CD4-positive, alpha-beta T cell (primary cell): ENCODE measurements around the gene TRRAP. TPM values are rescaled to one million over a fixed set of nuclear protein-coding genes. Genes with fewer than 3 reads are reported as not detected.

ENCODE experiments used
- ATAC-seq: fragments of 200-7000 bp; cut with Tn5 transposase; one replicate; pipeline ENCODE4 v1.10.0; 2022; ENCODE audit warnings: mild to moderate bottlenecking; ENCODE audit not compliant: poor library complexity
- CTCF ChIA-PET: fragments of 350-600 bp; sonication (Branson Sonifier 250); formaldehyde crosslinking; loops from one replicate; lab custom pipeline; 2021; ENCODE audit warnings: antibody characterized with exemption, inconsistent platforms; lab: Charles Lee
- POLR2A ChIA-PET: fragments of 350-600 bp; sonication (Branson Sonifier 250); formaldehyde crosslinking; loops from one replicate; lab custom pipeline; 2021; ENCODE audit warnings: antibody characterized with exemption, inconsistent platforms; lab: Charles Lee
- DNase-seq, 14 experiments: peaks; one replicate each; pipeline ENCODE4 v3.0.0-alpha.2; 2013 to 2020; ENCODE audit warnings: mixed read lengths in 2 of 14
- H3K27ac ChIP-seq, 2 donors: one replicate each; pipeline versions ENCODE4 v1.5.1 to v1.7.0; 2013; ENCODE audit warnings: low read length in 2 of 2, low read depth in 1 of 2, mild to moderate bottlenecking in 1 of 2
- H3K27me3 ChIP-seq, 2 experiments: 1 replicate in 1 of 2; 2 replicates in 1 of 2; pipeline versions ENCODE4 v1.6.1 to v1.7.0; 2013; ENCODE audit warnings: low read length in 2 of 2, control low read depth in 1 of 2, mild to moderate bottlenecking in 1 of 2, moderate library complexity in 1 of 2; ENCODE audit not compliant: insufficient read depth in 2 of 2, control insufficient read depth in 1 of 2
- H3K36me3 ChIP-seq: one replicate; pipeline ENCODE4 v1.6.1; 2013; ENCODE audit warnings: low read length, control low read depth; ENCODE audit not compliant: insufficient read depth
- H3K4me1 ChIP-seq: one replicate; pipeline ENCODE4 v1.6.1; 2013; ENCODE audit warnings: low read length, control low read depth; ENCODE audit not compliant: insufficient read depth
- H3K4me3 ChIP-seq: one replicate; pipeline ENCODE4 v1.5.1; 2013; ENCODE audit warnings: mild to moderate bottlenecking, low read length, moderate library complexity
- H3K9me3 ChIP-seq, 2 experiments: 1 replicate in 1 of 2; 2 replicates in 1 of 2; pipeline versions ENCODE4 v1.6.1 to v1.7.0; 2013; ENCODE audit warnings: low read length in 2 of 2, mild to moderate bottlenecking in 2 of 2, control low read depth in 1 of 2, moderate library complexity in 1 of 2; ENCODE audit not compliant: control insufficient read depth in 1 of 2, insufficient read depth in 1 of 2
- H3K27ac Mint-ChIP-seq: one replicate; pipeline ENCODE4 v1.8.0; 2020; ENCODE audit warnings: mixed read lengths
- H3K27me3 Mint-ChIP-seq: one replicate; pipeline ENCODE4 v1.8.0; 2021; ENCODE audit warnings: mixed read lengths
- H3K36me3 Mint-ChIP-seq: one replicate; pipeline ENCODE4 v1.8.0; 2021; ENCODE audit warnings: low read depth, mixed read lengths
- H3K4me1 Mint-ChIP-seq: one replicate; pipeline ENCODE4 v1.8.0; 2021; ENCODE audit warnings: low read depth, mixed read lengths
- H3K4me3 Mint-ChIP-seq: one replicate; pipeline ENCODE4 v1.8.0; 2020; ENCODE audit warnings: mild to moderate bottlenecking, mixed read lengths
- H3K9me3 Mint-ChIP-seq: one replicate; pipeline ENCODE4 v1.8.0; 2020; ENCODE audit warnings: mixed read lengths
- CTCF ChIP-seq: fragments of 200-600 bp; IDR thresholded peaks from one replicate; pipeline ENCODE4 v1.8.0; 2022; ENCODE audit warnings: antibody characterized with exemption, mild to moderate bottlenecking
- intact Hi-C, 2 experiments: fragments of 100-400 bp; cut with DNase I in 1 of 2; cut with micrococcal nuclease in 1 of 2; formaldehyde crosslinking; loops; one replicate each; pipeline versions ENCODE4 v1.15.1 to v1.9.0; 2023 to 2025; cut with DNase I, micrococcal nuclease
- total RNA-seq, 174 experiments: library from RNA in 2 of 174; stranded (reverse) in 2 of 174; gene quantifications; one replicate each; pipeline ENCODE4 v1.2.3 and lab custom pipeline; 2021 to 2026

The TRRAP gene
- total RNA-seq, 2 experiments from 2014 or later, result 47.9 to 48.3 TPM

GRCh38 chr7:98969386-98969785, 91.1 kb downstream of the TRRAP start:
- no peak overlapping the region for H3K4me3 Mint-ChIP-seq
- TF ChIP-seq CTCF, result no peak
- intact Hi-C loops, result no loop called here
- Histone ChIP-seq H3K4me1 (no peaks in the 10 kb centered on the region), H3K36me3 (peaks cover 92% of the 10 kb centered on the region), H3K27ac (no peak overlapping the region), H3K4me3 (no peak overlapping the region), H3K27me3 (no peaks in the 10 kb centered on the region), H3K9me3 (no peaks in the 10 kb centered on the region)
- peaks cover 97% of the 10 kb centered on the region for H3K36me3 Mint-ChIP-seq
- no peaks in the 10 kb centered on the region for H3K4me1 Mint-ChIP-seq
- POLR2A ChIA-PET, result no interaction called here
- no peak for DNase-seq
- H3K27ac Mint-ChIP-seq, result no peak overlapping the region
- H3K9me3 Mint-ChIP-seq, result no peaks in the 10 kb centered on the region
- no peaks in the 10 kb centered on the region for H3K27me3 Mint-ChIP-seq
- ATAC-seq, result no peak
- CTCF ChIA-PET, result no interaction called here

GRCh38 chr7:98970016-98970615, 91.8 kb downstream of the TRRAP start:
- H3K4me3 Mint-ChIP-seq, result no peak overlapping the region

GRCh38 chr7:98970805-98971204, 92.5 kb downstream of the TRRAP start:
- no peaks in the 10 kb centered on the region for H3K9me3 Mint-ChIP-seq
- H3K4me1 Mint-ChIP-seq, result no peaks in the 10 kb centered on the region
- intact Hi-C loops, result no loop called here
- no peak for TF ChIP-seq CTCF
- H3K27ac Mint-ChIP-seq, result no peak overlapping the region
- H3K4me3 Mint-ChIP-seq, result no peak overlapping the region
- Histone ChIP-seq H3K27ac (no peak overlapping the region), H3K9me3 (no peaks in the 10 kb centered on the region), H3K36me3 (peaks cover 92% of the 10 kb centered on the region), H3K4me1 (no peaks in the 10 kb centered on the region), H3K27me3 (no peaks in the 10 kb centered on the region), H3K4me3 (no peak overlapping the region)
- ATAC-seq (no peak), DNase-seq (no peak)
- ChIA-PET CTCF (no interaction called here), POLR2A (no interaction called here)
- H3K27me3 Mint-ChIP-seq, result no peaks in the 10 kb centered on the region
- H3K36me3 Mint-ChIP-seq, result peaks cover 97% of the 10 kb centered on the region

More at GRCh38 chr7:98970016-98970615, 91.8 kb downstream of the TRRAP start:
- POLR2A ChIA-PET, result no interaction called here
- Histone ChIP-seq H3K9me3 (no peaks in the 10 kb centered on the region), H3K27me3 (no peaks in the 10 kb centered on the region), H3K4me1 (no peaks in the 10 kb centered on the region), H3K4me3 (no peak overlapping the region), H3K27ac (no peak overlapping the region), H3K36me3 (peaks cover 92% of the 10 kb centered on the region)
- H3K27ac Mint-ChIP-seq, result no peak overlapping the region
- no peaks in the 10 kb centered on the region for H3K4me1 Mint-ChIP-seq
- CTCF ChIA-PET, result no interaction called here
- H3K36me3 Mint-ChIP-seq, result peaks cover 97% of the 10 kb centered on the region
- ATAC-seq (no peak), DNase-seq (no peak)
- intact Hi-C loops, result no loop called here
- no peaks in the 10 kb centered on the region for H3K9me3 Mint-ChIP-seq
- H3K27me3 Mint-ChIP-seq, result no peaks in the 10 kb centered on the region
- no peak for TF ChIP-seq CTCF
